ENCODE measurements around the gene MT1B. TPM values are rescaled to one million over a fixed set of nuclear protein-coding genes. Genes with fewer than 3 reads are reported as not detected.

The MT1B gene
- polyA plus RNA-seq, 1 donor from 2014 or later, result not detected

- no peak overlapping the region for H3K4me3 ChIP-seq (ENCODE audit: low read length)
- H3K9ac ChIP-seq (ENCODE audit: low read length), result no peak overlapping the region
- no peaks in the 10 kb centered on the region for H3K27me3 ChIP-seq (ENCODE audit: insufficient read depth, low read depth, low read length)
- no peaks in the 10 kb centered on the region for H3K9me3 ChIP-seq (ENCODE audit: low read length)
- TF ChIP-seq, protein P1, sequence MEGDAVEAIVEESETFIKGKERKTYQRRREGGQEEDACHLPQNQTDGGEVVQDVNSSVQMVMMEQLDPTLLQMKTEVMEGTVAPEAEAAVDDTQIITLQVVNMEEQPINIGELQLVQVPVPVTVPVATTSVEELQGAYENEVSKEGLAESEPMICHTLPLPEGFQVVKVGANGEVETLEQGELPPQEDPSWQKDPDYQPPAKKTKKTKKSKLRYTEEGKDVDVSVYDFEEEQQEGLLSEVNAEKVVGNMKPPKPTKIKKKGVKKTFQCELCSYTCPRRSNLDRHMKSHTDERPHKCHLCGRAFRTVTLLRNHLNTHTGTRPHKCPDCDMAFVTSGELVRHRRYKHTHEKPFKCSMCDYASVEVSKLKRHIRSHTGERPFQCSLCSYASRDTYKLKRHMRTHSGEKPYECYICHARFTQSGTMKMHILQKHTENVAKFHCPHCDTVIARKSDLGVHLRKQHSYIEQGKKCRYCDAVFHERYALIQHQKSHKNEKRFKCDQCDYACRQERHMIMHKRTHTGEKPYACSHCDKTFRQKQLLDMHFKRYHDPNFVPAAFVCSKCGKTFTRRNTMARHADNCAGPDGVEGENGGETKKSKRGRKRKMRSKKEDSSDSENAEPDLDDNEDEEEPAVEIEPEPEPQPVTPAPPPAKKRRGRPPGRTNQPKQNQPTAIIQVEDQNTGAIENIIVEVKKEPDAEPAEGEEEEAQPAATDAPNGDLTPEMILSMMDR (IDR thresholded peaks at IDR 0.05; ENCODE audit: poor library complexity, severe bottlenecking), result no peak
- TF ChIP-seq EZH2 (IDR thresholded peaks at IDR 0.05; ENCODE audit: borderline replicate concordance, insufficient read depth, low read length, poor library complexity, severe bottlenecking) (no peak), SMC3 (conservative IDR thresholded peaks at IDR 0.05; ENCODE audit: poor library complexity) (no peak), RAD21 (conservative IDR thresholded peaks at IDR 0.05) (no peak), TAF1 (IDR thresholded peaks at IDR 0.05; ENCODE audit: low read depth) (no peak), MXI1 (conservative IDR thresholded peaks at IDR 0.05; ENCODE audit: poor library complexity, severe bottlenecking) (no peak)
- no peaks in the 10 kb centered on the region for H3K36me3 ChIP-seq (ENCODE audit: insufficient read depth, low read length)
- H4K20me1 ChIP-seq (ENCODE audit: insufficient read depth), result no peaks in the 10 kb centered on the region
- no peaks in the 10 kb centered on the region for H3K79me2 ChIP-seq (replicated peaks; ENCODE audit: insufficient read depth, low read length)
- no peak overlapping the region for H3K27ac ChIP-seq (ENCODE audit: low read length)
- H3K4me2 ChIP-seq (ENCODE audit: low read length), result no peak overlapping the region
- H2AFZ ChIP-seq (ENCODE audit: low read depth, low read length), result no peak overlapping the region
- H3K9me2 ChIP-seq (ENCODE audit: insufficient read depth, low read length), result no peaks in the 10 kb centered on the region
- no peaks in the 10 kb centered on the region for H3F3A ChIP-seq (ENCODE audit: insufficient read depth, low read length, poor library complexity, severe bottlenecking)
Measured at GRCh38 chr16:56690420-56691122, 38.9 kb downstream of the MT1B start.

DNA sequence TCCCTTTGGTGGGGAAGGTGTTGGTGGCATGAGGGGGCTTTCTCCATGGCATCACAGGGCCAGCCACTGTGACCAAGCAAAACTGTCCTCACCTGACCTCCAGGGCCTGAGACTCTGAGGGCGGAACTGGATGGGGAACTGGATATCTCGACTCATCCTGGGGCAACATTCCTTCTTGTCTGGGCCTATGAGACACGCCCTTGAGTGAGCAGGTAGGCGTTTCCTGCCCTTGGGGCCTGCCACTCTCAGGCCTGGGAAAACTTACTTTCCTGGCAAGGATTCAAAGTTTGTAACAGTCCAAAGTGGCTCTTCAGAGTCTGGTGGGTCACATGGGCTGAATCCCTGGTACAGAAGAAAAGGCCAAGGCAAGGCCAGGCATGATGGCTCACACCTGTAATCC is 40.2 kb downstream of the MT1B start:
- Histone ChIP-seq H3K4me3 (ENCODE audit: low read length) (no peak overlapping the region), H3K9ac (ENCODE audit: low read length) (no peak overlapping the region), H2AFZ (ENCODE audit: low read depth, low read length) (no peak overlapping the region), H4K20me1 (ENCODE audit: insufficient read depth) (no peaks in the 10 kb centered on the region), H3K9me3 (ENCODE audit: low read length) (no peaks in the 10 kb centered on the region), H3F3A (ENCODE audit: insufficient read depth, low read length, poor library complexity, severe bottlenecking) (no peaks in the 10 kb centered on the region), H3K9me2 (ENCODE audit: insufficient read depth, low read length) (no peaks in the 10 kb centered on the region), H3K79me2 (replicated peaks; ENCODE audit: insufficient read depth, low read length) (no peaks in the 10 kb centered on the region), H3K36me3 (ENCODE audit: insufficient read depth, low read length) (no peaks in the 10 kb centered on the region), H3K27ac (ENCODE audit: low read length) (no peak overlapping the region), H3K4me2 (ENCODE audit: low read length) (no peak overlapping the region), H3K27me3 (ENCODE audit: insufficient read depth, low read depth, low read length) (no peaks in the 10 kb centered on the region)
- TF ChIP-seq POLR2AphosphoS5 (IDR thresholded peaks at IDR 0.05) (no peak), MXI1 (conservative IDR thresholded peaks at IDR 0.05; ENCODE audit: poor library complexity, severe bottlenecking) (no peak), EZH2 (IDR thresholded peaks at IDR 0.05; ENCODE audit: borderline replicate concordance, insufficient read depth, low read length, poor library complexity, severe bottlenecking) (no peak), EP300 (conservative IDR thresholded peaks at IDR 0.05; ENCODE audit: poor library complexity, severe bottlenecking) (no peak), RAD21 (conservative IDR thresholded peaks at IDR 0.05) (no peak), REST (IDR thresholded peaks at IDR 0.05; ENCODE audit: borderline replicate concordance) (no peak), SMC3 (conservative IDR thresholded peaks at IDR 0.05; ENCODE audit: poor library complexity) (no peak), TAF1 (IDR thresholded peaks at IDR 0.05; ENCODE audit: low read depth) (no peak)
- TF ChIP-seq, protein P1 (IDR thresholded peaks at IDR 0.05; ENCODE audit: poor library complexity, severe bottlenecking), result no peak
